SIG-M5 (cell line): ENCODE results near the gene FAHD2A.
"Not testable (repeated sequence)": the region's sequence is repeated elsewhere in the genome, so short reads cannot be mapped to it uniquely, and the experiment has no call there.

Experiments
- DNase-seq: peaks from one replicate; lab custom pipeline; 2025; lab: John Stamatoyannopoulos, UW

Gene FAHD2A

DNA sequence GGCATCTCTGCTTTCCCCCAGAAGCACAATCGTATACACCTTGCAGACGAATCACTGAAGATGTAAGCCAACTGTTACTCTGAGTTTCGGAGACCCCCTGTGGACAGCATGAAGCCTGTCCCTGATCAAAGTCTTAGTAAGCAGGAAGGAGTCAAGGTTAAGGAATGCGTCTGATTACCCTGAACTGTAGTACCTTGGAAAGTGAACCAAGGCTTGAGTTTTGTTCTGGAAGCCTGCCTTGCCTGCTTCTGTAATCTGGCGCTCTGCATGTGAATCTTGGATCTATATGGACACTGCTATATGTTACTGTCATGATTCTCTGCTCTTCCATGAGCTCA, 33.3 kb downstream of the FAHD2A start:
- DNase-seq: not testable (repeated sequence)

DNA sequence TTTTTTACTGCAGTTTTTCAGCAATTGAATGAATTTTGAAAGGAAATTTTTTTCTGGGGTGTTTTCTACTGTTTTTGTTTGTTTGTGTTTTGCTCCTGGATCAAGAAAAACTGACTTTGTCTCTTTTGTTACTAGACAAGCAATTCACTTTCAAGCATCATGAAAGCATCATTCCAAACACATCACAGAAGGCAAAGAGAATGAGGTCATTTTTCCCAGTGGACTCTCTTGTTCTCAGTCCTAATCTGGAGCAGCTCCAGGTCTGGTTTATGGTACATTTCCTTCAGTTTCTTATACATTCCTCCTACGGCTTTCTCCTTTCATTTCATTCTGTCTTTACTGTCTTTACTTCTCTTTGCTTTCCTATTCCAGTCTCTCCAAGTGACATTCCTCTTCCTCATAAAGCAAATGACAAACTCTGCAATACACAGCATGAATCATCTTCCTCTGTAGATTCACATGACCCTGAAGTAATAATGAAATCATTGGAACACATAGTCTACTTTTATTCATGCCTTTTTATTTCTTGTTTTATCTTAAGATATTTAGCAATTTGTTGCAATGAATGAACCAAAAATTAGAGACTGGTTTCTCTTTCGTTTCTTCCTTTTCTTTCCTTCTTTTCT, 40.1 kb downstream of the FAHD2A start:
- DNase-seq: not testable (repeated sequence)

DNA sequence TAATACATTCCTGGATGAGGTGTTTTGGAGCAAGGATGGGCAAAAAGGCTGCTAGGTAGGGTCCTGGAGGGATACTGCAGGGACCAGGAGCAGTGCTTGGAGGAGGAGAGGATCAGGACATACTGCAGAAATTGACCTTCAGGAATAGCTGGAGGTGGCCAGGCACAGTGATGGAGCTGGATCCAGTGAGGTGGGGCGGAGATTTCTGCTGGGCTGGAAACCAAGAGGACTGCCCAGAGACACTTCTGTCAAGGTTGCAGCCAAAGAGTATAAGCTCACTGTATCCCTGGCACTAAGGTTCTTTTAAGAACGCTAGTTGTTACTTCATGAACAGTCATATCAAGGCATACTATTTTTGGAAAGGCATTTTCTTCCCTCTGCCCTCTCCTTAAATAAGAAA, 42.8 kb downstream of the FAHD2A start:
- DNase-seq: not testable (repeated sequence)

DNA sequence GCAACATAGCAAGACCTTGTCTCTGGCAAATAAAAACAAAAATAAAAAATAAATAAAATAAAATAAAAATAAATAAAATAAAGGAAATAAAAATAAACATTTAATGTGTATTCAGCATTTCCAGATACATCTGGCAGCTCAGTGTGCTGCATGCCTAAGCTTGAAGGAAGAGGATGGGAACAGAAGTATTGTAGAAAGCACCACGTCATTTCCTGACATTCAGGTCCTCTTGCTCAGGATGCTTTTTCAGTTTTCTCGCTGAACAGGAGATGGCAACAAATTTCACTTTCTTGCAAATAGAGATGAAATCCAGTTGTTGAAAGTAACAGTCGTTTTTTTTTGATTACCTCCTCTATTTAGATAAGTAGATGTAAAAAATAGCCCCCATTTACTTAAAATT, 60.8 kb downstream of the FAHD2A start:
- not testable (repeated sequence) for DNase-seq
